ENCODE results near the gene CPLANE1.
"Not testable (repeated sequence)": the region's sequence is repeated elsewhere in the genome, so short reads cannot be mapped to it uniquely, and the experiment has no call there.

The CPLANE1 gene

GRCh38 chr5:37248970-37249814 is at the start of gene CPLANE1:
CPLANE1 (minus strand) TSS chr5:37249376; CDS start chr5:37247698, 1,678 bp downstream.
- in situ Hi-C loops (cut with MboI; ENCODE audit: low sequenced_read_pairs, unreplicated experiment) = no loop called here
- peak; percentile 89 for DNase-seq (ENCODE audit: low spot score)
- TF ChIP-seq CTCF (IDR thresholded peaks at IDR 0.05; ENCODE audit: borderline replicate concordance, control extremely low read depth, extremely low read depth, insufficient read depth, missing control alignments) = no peak

- in situ Hi-C loops (cut with MboI; ENCODE audit: low sequenced_read_pairs, unreplicated experiment) = not testable (repeated sequence)
Measured at GRCh38 chr5:37296313-37296712, 47.1 kb upstream of the CPLANE1 start.

GRCh38 chr5:37283214-37283820 is 34.1 kb upstream of the CPLANE1 start:
- DNase-seq (ENCODE audit: low spot score) = no peak
- in situ Hi-C loops (cut with MboI; ENCODE audit: low sequenced_read_pairs, unreplicated experiment) = no loop called here
- TF ChIP-seq CTCF (IDR thresholded peaks at IDR 0.05; ENCODE audit: borderline replicate concordance, control extremely low read depth, extremely low read depth, insufficient read depth, missing control alignments) = no peak

More at GRCh38 chr5:37296313-37296712, 47.1 kb upstream of the CPLANE1 start:
- not testable (repeated sequence) for DNase-seq (ENCODE audit: low spot score)

GRCh38 chr5:37275511-37275910 is 26.3 kb upstream of the CPLANE1 start:
- no peak for TF ChIP-seq CTCF (IDR thresholded peaks at IDR 0.05; ENCODE audit: borderline replicate concordance, control extremely low read depth, extremely low read depth, insufficient read depth, missing control alignments)
- in situ Hi-C loops (cut with MboI; ENCODE audit: low sequenced_read_pairs, unreplicated experiment) = no loop called here
- no peak for DNase-seq (ENCODE audit: low spot score)

GRCh38 chr5:37272511-37272910 is 23.3 kb upstream of the CPLANE1 start:
- TF ChIP-seq CTCF (IDR thresholded peaks at IDR 0.05; ENCODE audit: borderline replicate concordance, control extremely low read depth, extremely low read depth, insufficient read depth, missing control alignments) = no peak
- no peak for DNase-seq (ENCODE audit: low spot score)
- in situ Hi-C loops (cut with MboI; ENCODE audit: low sequenced_read_pairs, unreplicated experiment) = no loop called here

- DNase-seq (ENCODE audit: low spot score); in situ Hi-C loops (cut with MboI; ENCODE audit: low sequenced_read_pairs, unreplicated experiment): not testable (repeated sequence)
Measured at GRCh38 chr5:37268100-37268499, 18.9 kb upstream of the CPLANE1 start.

GRCh38 chr5:37255774-37256358 is 6.7 kb upstream of the CPLANE1 start:
- no peak for TF ChIP-seq CTCF (IDR thresholded peaks at IDR 0.05; ENCODE audit: borderline replicate concordance, control extremely low read depth, extremely low read depth, insufficient read depth, missing control alignments)
- in situ Hi-C loops (cut with MboI; ENCODE audit: low sequenced_read_pairs, unreplicated experiment) = no loop called here
- no peak for DNase-seq (ENCODE audit: low spot score)

All from GM13976 (cell line).